Measurements from ENCODE around the gene TMEM115.

The TMEM115 gene

GRCh38 chr3:50388016-50388719 is 28.8 kb upstream of the TMEM115 start:
- TF ChIP-seq CTCF (conservative IDR thresholded peaks at IDR 0.05; ENCODE audit: low read length) = peak; percentile 38
- DNase-seq (ENCODE audit: low read depth) = no peak
- H3K4me3 ChIP-seq (ENCODE audit: low read length) = no peak overlapping the region

GRCh38 chr3:50385754-50386153 is 26.4 kb upstream of the TMEM115 start:
- TF ChIP-seq CTCF (conservative IDR thresholded peaks at IDR 0.05; ENCODE audit: low read length) = no peak

GRCh38 chr3:50383750-50384149 is 24.4 kb upstream of the TMEM115 start:
- no peak for TF ChIP-seq CTCF (conservative IDR thresholded peaks at IDR 0.05; ENCODE audit: low read length)
- no peak for DNase-seq (ENCODE audit: low read depth)
- H3K4me3 ChIP-seq (ENCODE audit: low read length) = no peak overlapping the region

More at GRCh38 chr3:50385754-50386153, 26.4 kb upstream of the TMEM115 start:
- DNase-seq (ENCODE audit: low read depth) = no peak
- no peak overlapping the region for H3K4me3 ChIP-seq (ENCODE audit: low read length)

- TF ChIP-seq CTCF (conservative IDR thresholded peaks at IDR 0.05; ENCODE audit: low read length) = no peak
- H3K4me3 ChIP-seq (ENCODE audit: low read length) = no peak overlapping the region
- no peak for DNase-seq (ENCODE audit: low read depth)
Measured at GRCh38 chr3:50382722-50383121, 23.4 kb upstream of the TMEM115 start.

GRCh38 chr3:50381383-50381782 is 22.1 kb upstream of the TMEM115 start:
- TF ChIP-seq CTCF (conservative IDR thresholded peaks at IDR 0.05; ENCODE audit: low read length) = no peak

GRCh38 chr3:50380405-50381085 is 21.2 kb upstream of the TMEM115 start:
- DNase-seq (ENCODE audit: low read depth) = no peak
- TF ChIP-seq CTCF (conservative IDR thresholded peaks at IDR 0.05; ENCODE audit: low read length) = no peak
- no peak overlapping the region for H3K4me3 ChIP-seq (ENCODE audit: low read length)

More at GRCh38 chr3:50381383-50381782, 22.1 kb upstream of the TMEM115 start:
- no peak overlapping the region for H3K4me3 ChIP-seq (ENCODE audit: low read length)
- no peak for DNase-seq (ENCODE audit: low read depth)

- no peak for DNase-seq (ENCODE audit: low read depth)
- H3K4me3 ChIP-seq (ENCODE audit: low read length) = no peak overlapping the region
- TF ChIP-seq CTCF (conservative IDR thresholded peaks at IDR 0.05; ENCODE audit: low read length) = no peak
Measured at GRCh38 chr3:50378757-50379156, 19.4 kb upstream of the TMEM115 start.
